K562 (cell line): ENCODE results near the gene DNAH9. TPM values are rescaled to one million over a fixed set of nuclear protein-coding genes. Genes with fewer than 3 reads are reported as not detected.

ENCODE experiments used
- ATAC-seq: fragments of 200-7000 bp; cut with Tn5 transposase; 3 replicates; pipeline ENCODE4 v1.9.1; 2020; ENCODE audit warnings: moderate library complexity
- BruUV-seq: library from RNA; stranded (reverse); fragments of 400-500 nt; replicated peaks from 2 replicates; lab custom pipeline; 2021; lab: Mats Ljungman, UMichigan
- CTCF ChIA-PET: fragments of 300-600 bp; formaldehyde crosslinking; extraction: SDS; loops from one replicate; lab custom pipeline; 2021; ENCODE audit warnings: low intra/inter-chr PET ratio; lab: Yijun Ruan, JAX
- POLR2A ChIA-PET: fragments of 300-600, 350-650 bp; sonication (Branson Sonifier 250); formaldehyde crosslinking; extraction: SDS; loops from one replicate; lab custom pipeline; 2021; ENCODE audit warnings: antibody characterized with exemption, inconsistent platforms; lab: Yijun Ruan, JAX
- DNase-seq, 4 experiments: peaks; one replicate each; pipeline versions ENCODE4 v3.0.0 to v3.0.0-alpha.2; 2011 to 2018; ENCODE audit warnings: low spot score in 3 of 4, mixed read lengths in 3 of 4; ENCODE audit errors: extremely low read depth in 1 of 4
- FAIRE-seq: peaks from 2 replicates; lab custom pipeline; 2011; peaks lifted over from hg19 to GRCh38; lab: Jason Lieb, UNC
- H2AFZ ChIP-seq: 2 replicates; pipeline ENCODE4 v1.6.0; 2011; ENCODE audit warnings: low read depth, low read length, control low read depth, inconsistent platforms
- H3K27ac ChIP-seq: fragments of 200-600 bp; 3 replicates; pipeline ENCODE4 v1.8.0; 2011; ENCODE audit warnings: low read depth, mild to moderate bottlenecking, control low read depth, inconsistent platforms, low read length, moderate library complexity, mixed read lengths; ENCODE audit errors: extremely low read depth
- H3K27me3 ChIP-seq, 2 experiments: fragments of 300-600 bp in 1 of 2; 2 replicates in 1 of 2; 3 replicates in 1 of 2; pipeline versions ENCODE4 v1.6.0 to v1.8.0; 2011; ENCODE audit warnings: inconsistent platforms in 2 of 2, low read length in 2 of 2, mild to moderate bottlenecking in 1 of 2, mixed read lengths in 1 of 2, moderate library complexity in 1 of 2; ENCODE audit not compliant: control insufficient read depth in 2 of 2, insufficient read depth in 2 of 2
- H3K36me3 ChIP-seq: fragments of 300-600 bp; 3 replicates; pipeline ENCODE4 v1.8.0; 2011; ENCODE audit warnings: mild to moderate bottlenecking, low read length, inconsistent platforms; ENCODE audit not compliant: control insufficient read depth, insufficient read depth
- H3K4me1 ChIP-seq, 2 experiments: fragments of 200-600 bp in 1 of 2; replicated peaks in 1 of 2; 2 replicates in 1 of 2; 3 replicates in 1 of 2; pipeline versions ENCODE4 v1.5.1 to v1.8.0; 2011; ENCODE audit warnings: inconsistent platforms in 2 of 2, low read length in 2 of 2, mild to moderate bottlenecking in 1 of 2, mixed read lengths in 1 of 2, moderate library complexity in 1 of 2; ENCODE audit not compliant: control insufficient read depth in 2 of 2, insufficient read depth in 2 of 2
- H3K4me2 ChIP-seq: 2 replicates; pipeline ENCODE4 v1.6.1; 2011; ENCODE audit warnings: low read length, control low read depth, inconsistent platforms, mixed read lengths; ENCODE audit not compliant: insufficient read depth
- H3K4me3 ChIP-seq: fragments of 200-600 bp; sonication (generic), shearing (Covaris generic); 2 replicates; pipeline ENCODE4 v1.5.1; 2016; ENCODE audit warnings: control low read depth, inconsistent platforms
- H3K79me2 ChIP-seq: fragments of 200-600 bp; 3 replicates; pipeline ENCODE4 v1.8.0; 2011; ENCODE audit warnings: low read length, inconsistent platforms; ENCODE audit not compliant: control insufficient read depth, insufficient read depth
- H3K9ac ChIP-seq, 2 experiments: 2 replicates each; pipeline versions ENCODE4 v1.6.0 to v1.6.1; 2011; ENCODE audit warnings: low read depth in 2 of 2, low read length in 2 of 2, control low read depth in 1 of 2, inconsistent platforms in 1 of 2, mild to moderate bottlenecking in 1 of 2, mixed read lengths in 1 of 2; ENCODE audit not compliant: insufficient read depth in 1 of 2
- H3K9me1 ChIP-seq: one replicate; pipeline ENCODE4 v1.6.0; 2011; ENCODE audit warnings: inconsistent platforms, mild to moderate bottlenecking, low read length, moderate library complexity; ENCODE audit not compliant: control insufficient read depth, insufficient read depth
- H3K9me3 ChIP-seq: replicated peaks from 2 replicates; pipeline ENCODE4 v1.5.1; 2011; ENCODE audit warnings: low read depth, low read length, inconsistent platforms; ENCODE audit not compliant: control insufficient read depth, insufficient read depth
- H4K20me1 ChIP-seq: replicated peaks from 2 replicates; pipeline ENCODE4 v1.6.1; 2011; ENCODE audit warnings: low read length, inconsistent platforms, mixed read lengths; ENCODE audit not compliant: control insufficient read depth, insufficient read depth
- CBFA2T3 ChIP-seq: fragments of 450-650 bp; IDR thresholded peaks from 2 replicates; pipeline ENCODE4 v1.6.1; 2017
- CBX3 ChIP-seq, 2 experiments: IDR thresholded peaks; 1 replicate in 1 of 2; 2 replicates in 1 of 2; pipeline ENCODE4 v1.6.1; 2012; ENCODE audit warnings: inconsistent platforms in 2 of 2, low read length in 2 of 2, borderline replicate concordance in 1 of 2, control low read depth in 1 of 2
- HOMEZ ChIP-seq: fragments of 250-450 bp; sonication (Bioruptor Pico); IDR thresholded peaks from 2 replicates; pipeline ENCODE4 v1.4.0; 2020; ENCODE audit warnings: mild to moderate bottlenecking, moderate library complexity
- IRF9 ChIP-seq: fragments of 450-650 bp; IDR thresholded peaks from 2 replicates; pipeline ENCODE4 v1.6.1; 2016; ENCODE audit warnings: missing biosample characterization, missing genetic modification characterization
- KDM2B ChIP-seq: fragments of 250-450 bp; sonication (Bioruptor Pico); IDR thresholded peaks from 2 replicates; pipeline ENCODE4 v1.8.0; 2021; ENCODE audit warnings: mild to moderate bottlenecking, moderate library complexity
- L3MBTL2 ChIP-seq: fragments of 450-650 bp; IDR thresholded peaks from 2 replicates; pipeline ENCODE4 v1.6.1; 2016; ENCODE audit warnings: mild to moderate bottlenecking, moderate library complexity
- MEIS2 ChIP-seq: fragments of 450-650 bp; IDR thresholded peaks from 2 replicates; pipeline ENCODE4 v1.6.1; 2014; ENCODE audit warnings: mild to moderate bottlenecking; ENCODE audit not compliant: partially characterized antibody
- PHB2 ChIP-seq: fragments of 450-650 bp; IDR thresholded peaks from 2 replicates; pipeline ENCODE4 v1.6.1; 2017; ENCODE audit warnings: low read depth
- POLR3G ChIP-seq: IDR thresholded peaks from 2 replicates; pipeline ENCODE4 v1.6.1; 2011; ENCODE audit not compliant: insufficient read length, insufficient replicate concordance; ENCODE audit errors: extremely low read depth
- RAD51 ChIP-seq: fragments of 450-650 bp; IDR thresholded peaks from 2 replicates; pipeline ENCODE4 v1.7.1; 2016; ENCODE audit warnings: low read depth, mild to moderate bottlenecking, borderline replicate concordance
- TCFL5 ChIP-seq: fragments of 250-450 bp; sonication (Bioruptor Pico); conservative IDR thresholded peaks from 2 replicates; pipeline ENCODE4 v1.6.1; 2021; ENCODE audit warnings: mild to moderate bottlenecking, moderate library complexity, matching md5 sums
- ZNF184 ChIP-seq: sonication (generic); formaldehyde crosslinking; IDR thresholded peaks from 2 replicates; pipeline ENCODE4 v1.5.0; 2020; ENCODE audit warnings: missing genetic modification reagents
- ZNF436 ChIP-seq: fragments of 250-450, 450-650 bp; sonication (Bioruptor Pico); formaldehyde crosslinking; IDR thresholded peaks from 2 replicates; pipeline ENCODE4 v1.7.0; 2020; ENCODE audit warnings: mild to moderate bottlenecking
- WGBS: fragments of 100-300 bp; shearing (Covaris generic); methylation state at CpG from one replicate; pipeline ENCODE4 v1.1.6; 2016; ENCODE audit warnings: low coverage, mixed read lengths; ENCODE audit not compliant: insufficient coverage; ENCODE audit errors: missing lambda C conversion rate; 5-methylcytosine and 5-hydroxymethylcytosine counted together
- in situ Hi-C: fragments of 300-500 bp; cut with MboI; formaldehyde crosslinking; loops from 4 replicates; pipeline ENCODE4 v1.15.0; 2018; ENCODE audit warnings: inconsistent platforms, mixed read lengths
- intact Hi-C: fragments of 100-400 bp; cut with micrococcal nuclease; formaldehyde crosslinking; loops from 2 replicates; pipeline ENCODE4 v1.14.2; 2022
- polyA plus RNA-seq, 8 experiments: library from polyadenylated mRNA; depleted of rRNA in 4 of 8; stranded (reverse) in 5 of 8; unstranded in 3 of 8; fragments of >200 nt; fragmentation: Nextera tagmentation in 2 of 8; fragmentation: Illumina TruSeq in 1 of 8; extraction: Ambion mirVana in 2 of 8; extraction: Trizol in 1 of 8; gene quantifications; 2 replicates each; pipeline versions ENCODE4 v1.2.1 to v1.2.3, GENCODE V29; 2011 to 2014; ENCODE audit warnings: inconsistent platforms in 1 of 8, missing spikeins in 1 of 8
- total RNA-seq, 7 experiments: library from RNA; depleted of rRNA in 6 of 7; stranded (reverse); fragments of >200 nt in 6 of 7; fragmentation: Illumina TruSeq in 2 of 7; extraction: Trizol in 2 of 7; gene quantifications; 2 replicates each; pipeline versions ENCODE4 v1.2.1 to v1.2.3, GENCODE V29; 2011 to 2021; ENCODE audit warnings: low replicate concordance in 1 of 7
- TF ChIP-seq, protein P1 (sequence below): fragments of 250-450 bp; sonication (Bioruptor Pico); IDR thresholded peaks from 2 replicates; pipeline ENCODE4 v1.5.0; 2020; ENCODE audit warnings: mild to moderate bottlenecking

The DNAH9 gene
- total and polyA plus RNA-seq, 9 of the 15 experiments (the other 6 are each of a cell fraction or from before 2014, with no cell fraction given), result not detected

- H3K9ac ChIP-seq, result no peak overlapping the region
- CTCF ChIA-PET, result no interaction called here
- intact Hi-C loops, result no loop called here
- H3K27ac ChIP-seq, result no peak overlapping the region
- no peak for ATAC-seq
- no TSS peak for BruUV-seq
- no peak overlapping the region for H2AFZ ChIP-seq
- no peaks in the 10 kb centered on the region for H4K20me1 ChIP-seq
- in situ Hi-C loops, result no loop called here
- no peaks in the 10 kb centered on the region for H3K79me2 ChIP-seq
- H3K27me3 ChIP-seq, result no peaks in the 10 kb centered on the region
- H3K4me2 ChIP-seq, result no peak overlapping the region
- H3K9me3 ChIP-seq, result no peaks in the 10 kb centered on the region
- peak; percentile 15; the same call in 1 of the 2 replicates for TF ChIP-seq CBFA2T3
- TF ChIP-seq POLR3G, result no peak
- peak; percentile 28 for TF ChIP-seq MEIS2
- no peaks in the 10 kb centered on the region for H3K4me1 ChIP-seq
- POLR2A ChIA-PET, result no interaction called here
- no peak for FAIRE-seq
- peak in 1 of 4 experiments; percentile 1 for DNase-seq
- 0% methylated on average over 2 of the region's 3 CpGs for WGBS
- H3K4me3 ChIP-seq, result no peak overlapping the region
- H3K9me1 ChIP-seq, result no peaks in the 10 kb centered on the region
- no peaks in the 10 kb centered on the region for H3K36me3 ChIP-seq
These were observed 8.6 kb upstream of the DNAH9 start for GRCh38 chr17:11589716-11590115.

DNA sequence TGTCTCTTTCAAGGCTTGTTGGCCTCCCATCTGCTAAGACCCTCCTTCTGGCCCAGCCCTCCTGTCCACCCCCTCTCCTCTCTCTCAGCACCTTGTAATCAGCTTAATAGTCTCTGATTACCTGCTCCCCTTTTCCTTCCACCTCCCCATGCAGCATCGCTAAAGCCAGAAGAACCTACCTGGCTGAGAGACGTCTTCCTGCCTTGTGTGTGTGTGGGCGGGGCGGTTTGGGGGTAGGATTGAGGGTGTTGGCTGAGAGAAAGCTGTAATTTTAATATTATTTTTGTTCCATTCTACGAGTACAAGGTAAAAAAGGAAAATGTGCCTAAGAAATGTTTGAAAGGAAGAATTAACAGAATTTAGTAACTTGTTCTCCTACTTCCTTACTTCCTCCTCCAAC, 3.4 kb downstream of the DNAH9 start:
- Histone ChIP-seq H3K27ac (no peak overlapping the region), H3K4me3 (no peak overlapping the region), H3K79me2 (no peaks in the 10 kb centered on the region), H4K20me1 (no peaks in the 10 kb centered on the region), H2AFZ (no peak overlapping the region), H3K9me3 (no peaks in the 10 kb centered on the region), H3K9me1 (no peaks in the 10 kb centered on the region), H3K36me3 (no peaks in the 10 kb centered on the region), H3K4me1 (peaks cover 0 to 8% of the 10 kb centered on the region in 2 experiments; a peak in 3 of 5 replicates), H3K4me2 (no peak overlapping the region), H3K27me3 (no peaks in the 10 kb centered on the region), H3K9ac (no peak overlapping the region)
- CTCF ChIA-PET, result no interaction called here
- no peak for DNase-seq
- POLR2A ChIA-PET, result interaction anchor here (0.7 kb wide), 1 partner anchor 162 kb away, joined by 3 read pairs; no protein-coding TSS in a partner anchor
- ATAC-seq, result no peak
- 0% methylated on average over 4 of the region's 5 CpGs for WGBS
- BruUV-seq, result no TSS peak
- in situ Hi-C loops (no loop called here), intact Hi-C loops (no loop called here)
- FAIRE-seq, result no peak
- no peak for TF ChIP-seq IRF9 (tag)
- TF ChIP-seq HOMEZ (CRISPR knock-in tag), result no peak
- TF ChIP-seq KDM2B (CRISPR knock-in tag), result no peak
- no peak for TF ChIP-seq PHB2
- TF ChIP-seq TCFL5, result no peak
- no peak for TF ChIP-seq ZNF436 (CRISPR knock-in tag)
- TF ChIP-seq, protein P1, sequence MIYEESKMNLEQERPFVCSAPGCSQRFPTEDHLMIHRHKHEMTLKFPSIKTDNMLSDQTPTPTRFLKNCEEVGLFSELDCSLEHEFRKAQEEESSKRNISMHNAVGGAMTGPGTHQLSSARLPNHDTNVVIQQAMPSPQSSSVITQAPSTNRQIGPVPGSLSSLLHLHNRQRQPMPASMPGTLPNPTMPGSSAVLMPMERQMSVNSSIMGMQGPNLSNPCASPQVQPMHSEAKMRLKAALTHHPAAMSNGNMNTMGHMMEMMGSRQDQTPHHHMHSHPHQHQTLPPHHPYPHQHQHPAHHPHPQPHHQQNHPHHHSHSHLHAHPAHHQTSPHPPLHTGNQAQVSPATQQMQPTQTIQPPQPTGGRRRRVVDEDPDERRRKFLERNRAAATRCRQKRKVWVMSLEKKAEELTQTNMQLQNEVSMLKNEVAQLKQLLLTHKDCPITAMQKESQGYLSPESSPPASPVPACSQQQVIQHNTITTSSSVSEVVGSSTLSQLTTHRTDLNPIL (CRISPR knock-in tag), result no peak
- no peak for TF ChIP-seq ZNF184 (CRISPR knock-in tag)
- no peak for TF ChIP-seq CBX3 (IDR thresholded peaks at IDR 0.05; ENCODE audit: borderline replicate concordance in 1 of 2, low read length in 2 of 2)
- TF ChIP-seq RAD51, result no peak
- no peak for TF ChIP-seq L3MBTL2
